ENCODE measurements around the gene RCSD1. TPM values are rescaled to one million over a fixed set of nuclear protein-coding genes. Genes with fewer than 3 reads are reported as not detected.

The RCSD1 gene
- total and polyA plus RNA-seq, 8 donors = 12.2 to 21.9 (median 21.3) TPM

- ATAC-seq = no peak
- no peak for TF ChIP-seq CTCF (IDR thresholded peaks at IDR 0.05)
- H3K36me3 ChIP-seq = no peaks in the 10 kb centered on the region
These were observed 28.7 kb downstream of the RCSD1 start for GRCh38 chr1:167658574-167659328.

GRCh38 chr1:167659450-167659849 is 29.4 kb downstream of the RCSD1 start:
- H3K4me1 ChIP-seq = peaks cover 12 to 64% of the 10 kb centered on the region in 2 donors
- DNase-seq = no peak
- H3K27ac ChIP-seq = no peak overlapping the region

More at GRCh38 chr1:167658574-167659328, 28.7 kb downstream of the RCSD1 start:
- DNase-seq = no peak
- intact Hi-C loops (cut with DNase I) = no loop called here
- H3K4me3 ChIP-seq = no peak overlapping the region
- no peaks in the 10 kb centered on the region for H3K9me3 ChIP-seq
- H3K27ac ChIP-seq = peak overlapping the region in 1 of 2 donors; percentile 30
- peaks cover 12 to 71% of the 10 kb centered on the region in 2 donors for H3K4me1 ChIP-seq
- H3K27me3 ChIP-seq = no peaks in the 10 kb centered on the region

GRCh38 chr1:167659881-167660280 is 29.8 kb downstream of the RCSD1 start:
- H3K4me1 ChIP-seq = peaks cover 12 to 60% of the 10 kb centered on the region in 2 donors
- DNase-seq = no peak
- no peaks in the 10 kb centered on the region for H3K9me3 ChIP-seq
- no peak overlapping the region for H3K4me3 ChIP-seq
- H3K36me3 ChIP-seq = no peaks in the 10 kb centered on the region
- H3K27me3 ChIP-seq = no peaks in the 10 kb centered on the region
- H3K27ac ChIP-seq = no peak overlapping the region
- intact Hi-C loops (cut with DNase I) = no loop called here
- ATAC-seq = peak; percentile 38
- no peak for TF ChIP-seq CTCF (IDR thresholded peaks at IDR 0.05)

More at GRCh38 chr1:167659450-167659849, 29.4 kb downstream of the RCSD1 start:
- H3K9me3 ChIP-seq = no peaks in the 10 kb centered on the region
- TF ChIP-seq CTCF (IDR thresholded peaks at IDR 0.05) = no peak
- no peaks in the 10 kb centered on the region for H3K27me3 ChIP-seq
- H3K36me3 ChIP-seq = no peaks in the 10 kb centered on the region
- no peak for ATAC-seq
- intact Hi-C loops (cut with DNase I) = no loop called here
- H3K4me3 ChIP-seq = no peak overlapping the region

GRCh38 chr1:167661527-167662426 is 31.7 kb downstream of the RCSD1 start:
- Histone ChIP-seq H3K4me1 (peaks cover 12 to 55% of the 10 kb centered on the region in 2 donors), H3K9me3 (no peaks in the 10 kb centered on the region), H3K4me3 (no peak overlapping the region), H3K36me3 (no peaks in the 10 kb centered on the region), H3K27me3 (no peaks in the 10 kb centered on the region), H3K27ac (peak overlapping the region in 1 of 2 donors; percentile 19)
- TF ChIP-seq CTCF (IDR thresholded peaks at IDR 0.05) = no peak
- ATAC-seq (no peak), DNase-seq (no peak)
- intact Hi-C loops (cut with DNase I) = no loop called here
